22Rv1 (cell line): ENCODE data around the gene NRP2.

Source experiments
- CTCF ChIP-seq: fragments of 450-650 bp; IDR thresholded peaks from 2 replicates; pipeline ENCODE4 v1.5.1; 2017; ENCODE audit warnings: mild to moderate bottlenecking
- ZFX ChIP-seq: fragments of 450-650 bp; IDR thresholded peaks from 2 replicates; pipeline ENCODE4 v1.6.1; 2017; ENCODE audit warnings: antibody characterized with exemption, borderline replicate concordance

GRCh38 chr2:205752296-205752820, 70.1 kb downstream of the NRP2 start:
- TF ChIP-seq CTCF (no peak), ZFX (no peak)
